GM21360 (cell line): Measurements from ENCODE around the gene CD1B.
"Not testable (repeated sequence)": the region's sequence is repeated elsewhere in the genome, so short reads cannot be mapped to it uniquely, and the experiment has no call there.

ENCODE experiments used
- ATAC-seq: cut with Tn5 transposase; IDR thresholded peaks from one replicate; pipeline ENCODE4 v1.9.1; 2021; ENCODE audit warnings: mild to moderate bottlenecking, moderate library complexity; ENCODE audit not compliant: unreplicated experiment

Gene CD1B

GRCh38 chr1:158331481-158332150 is at the start of gene CD1B:
TSS of gene CD1B (minus strand) at chr1:158331531. CDS start at chr1:158331423, 108 bp downstream.
- no peak for ATAC-seq

- ATAC-seq, result no peak
Measured at GRCh38 chr1:158374860-158375259, 43.5 kb upstream of the CD1B start.

- not testable (repeated sequence) for ATAC-seq
Measured at GRCh38 chr1:158374101-158374500, 42.8 kb upstream of the CD1B start.

- ATAC-seq, result peak; percentile 96
Measured at GRCh38 chr1:158371188-158371953, 40.0 kb upstream of the CD1B start.

- ATAC-seq, result no peak
Measured at GRCh38 chr1:158366783-158367182, 35.5 kb upstream of the CD1B start.

GRCh38 chr1:158362941-158363340 is 31.6 kb upstream of the CD1B start:
- no peak for ATAC-seq

GRCh38 chr1:158362482-158362881 is 31.2 kb upstream of the CD1B start:
- no peak for ATAC-seq

GRCh38 chr1:158357441-158357840 is 26.1 kb upstream of the CD1B start:
- no peak for ATAC-seq

GRCh38 chr1:158356616-158357015 is 25.3 kb upstream of the CD1B start:
- ATAC-seq, result no peak

- no peak for ATAC-seq
Measured at GRCh38 chr1:158355773-158356285, 24.5 kb upstream of the CD1B start.

GRCh38 chr1:158354255-158354654 is 22.9 kb upstream of the CD1B start:
- ATAC-seq, result no peak

GRCh38 chr1:158353303-158354075 is 22.2 kb upstream of the CD1B start, which contains the start of gene CD1E:
TSS of gene CD1E (plus strand) at chr1:158353894. CDS start at chr1:158353989, 95 bp downstream.
- no peak for ATAC-seq

GRCh38 chr1:158348946-158349345 is 17.6 kb upstream of the CD1B start:
- ATAC-seq, result not testable (repeated sequence)

- not testable (repeated sequence) for ATAC-seq
Measured at GRCh38 chr1:158336413-158336812, 5.1 kb upstream of the CD1B start.

- no peak for ATAC-seq
Measured at GRCh38 chr1:158335213-158335532, 3.8 kb upstream of the CD1B start.

- no peak for ATAC-seq
Measured at GRCh38 chr1:158334526-158335212, 3.3 kb upstream of the CD1B start.

- ATAC-seq, result no peak
Measured at GRCh38 chr1:158333405-158334155, 2.2 kb upstream of the CD1B start.

- no peak for ATAC-seq
Measured at GRCh38 chr1:158331106-158331425, 265 bp downstream of the CD1B start.

- ATAC-seq, result no peak
Measured at GRCh38 chr1:158330391-158331105, 783 bp downstream of the CD1B start.

- no peak for ATAC-seq
Measured at GRCh38 chr1:158329733-158330132, 1.6 kb downstream of the CD1B start.
